ENCODE data around the gene ARL6IP4.

Gene ARL6IP4

DNA sequence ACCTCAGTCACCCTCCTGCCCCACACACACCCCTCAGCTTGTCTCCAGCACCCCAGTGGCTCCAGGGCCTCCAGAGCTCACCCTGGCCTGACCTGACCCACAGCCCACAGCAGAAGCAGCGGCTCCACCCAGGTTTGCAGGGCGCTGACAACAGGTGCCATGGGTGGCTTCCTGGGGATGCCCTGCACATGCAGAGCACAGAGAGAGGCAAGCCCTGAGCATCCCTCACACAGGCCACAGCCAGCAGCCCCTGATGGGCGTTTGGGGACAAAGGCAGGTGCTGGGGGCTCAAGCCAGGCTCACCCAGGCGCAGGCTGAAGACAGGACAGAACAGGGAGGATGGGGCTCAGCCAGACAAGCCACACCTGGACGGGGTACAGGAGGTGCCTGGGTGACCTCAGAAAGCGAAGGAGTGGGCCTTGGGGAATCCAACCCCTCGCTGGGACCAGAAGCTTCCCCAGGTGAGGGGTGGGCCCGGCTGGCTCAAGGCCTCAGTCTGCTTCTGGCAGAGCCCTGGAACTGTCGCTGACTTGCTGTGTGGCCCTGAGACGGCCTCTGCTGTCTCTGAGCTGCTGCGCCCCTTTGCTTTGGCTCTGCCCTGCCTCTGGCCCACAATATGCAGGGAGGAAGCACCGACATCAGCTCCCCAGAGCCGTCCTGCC is 10.6 kb downstream of the ARL6IP4 start:
- DNase-seq (ENCODE audit: low read depth in 2 of 2), result no peak

DNA sequence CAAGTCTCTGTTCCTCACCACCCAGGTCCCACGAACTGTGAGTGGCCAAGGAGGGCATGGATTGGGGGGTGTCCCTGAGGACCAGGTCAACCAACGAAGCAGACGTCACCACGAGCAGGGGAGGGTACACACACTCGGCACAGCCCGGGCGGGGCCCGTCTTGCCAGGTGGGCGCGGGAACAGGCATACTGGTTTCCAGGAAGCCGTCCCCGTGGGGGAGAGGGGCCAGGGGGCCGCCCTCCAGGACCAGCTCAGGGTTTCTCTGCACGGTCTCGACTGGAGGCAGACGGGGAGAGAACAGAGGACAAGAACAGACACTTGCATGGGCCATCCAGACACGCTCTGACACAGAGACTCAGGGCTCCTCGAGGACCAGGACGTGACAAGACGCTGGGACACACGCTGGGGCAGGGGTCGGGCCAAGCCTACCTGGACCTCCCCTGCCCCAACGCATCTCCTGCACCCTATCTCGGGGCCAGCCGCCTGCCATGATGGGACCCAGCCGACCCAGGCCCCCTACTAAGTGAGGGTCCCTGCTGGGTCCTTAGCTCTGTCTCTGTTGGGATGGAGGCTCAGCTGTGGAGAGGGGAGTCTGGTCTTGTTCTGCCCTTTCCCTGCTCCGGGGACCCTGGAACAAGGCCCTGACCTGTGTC is 11.3 kb downstream of the ARL6IP4 start:
- DNase-seq (ENCODE audit: low read depth in 2 of 2), result no peak

DNA sequence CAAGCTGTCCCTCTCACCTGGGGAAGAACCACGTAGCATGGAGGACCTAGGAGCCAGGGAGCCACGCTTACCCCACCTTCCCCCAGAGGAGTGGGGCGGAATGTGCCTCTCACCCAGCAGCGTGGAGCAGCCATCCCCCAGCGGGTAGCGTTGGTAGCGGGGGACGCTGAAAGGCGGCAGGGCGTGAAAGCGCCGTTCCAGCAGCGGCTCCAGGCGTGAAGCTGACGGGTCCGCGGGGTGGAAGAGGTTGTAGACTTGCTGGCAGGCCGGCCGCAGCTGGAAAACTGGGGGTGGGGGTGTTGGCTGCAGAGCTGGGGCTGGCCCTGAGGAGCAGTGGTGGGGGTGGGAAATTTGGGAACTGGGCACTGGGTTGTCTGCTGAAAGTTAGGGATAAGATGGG is 11.9 kb downstream of the ARL6IP4 start:
- no peak for DNase-seq (ENCODE audit: low read depth in 2 of 2)

DNA sequence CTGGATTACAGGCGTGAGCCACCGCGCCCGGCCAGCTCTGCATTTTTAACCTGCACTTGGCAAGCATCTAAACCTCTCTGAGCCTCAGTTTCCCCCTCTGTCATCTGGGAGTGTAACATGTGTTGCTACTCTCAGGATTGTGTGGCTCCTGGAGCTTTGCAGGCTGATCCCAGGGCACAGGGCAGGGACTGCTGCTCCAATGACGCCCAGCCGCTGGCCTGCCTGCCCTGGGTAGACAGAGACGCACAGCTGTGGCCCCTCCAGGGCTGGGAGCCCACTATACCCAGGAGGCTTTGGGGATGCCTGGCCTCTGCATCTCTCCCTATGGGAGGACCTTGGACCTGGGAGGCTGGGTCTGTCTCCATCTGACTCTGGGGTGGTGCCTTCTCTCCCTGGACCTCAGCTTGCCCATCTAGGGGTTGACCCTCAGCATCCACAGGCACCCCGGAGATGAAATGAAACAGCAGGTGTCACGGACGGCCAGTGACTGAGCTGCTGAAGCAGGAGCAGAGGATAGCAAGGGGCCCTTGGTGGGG is 13.7 kb downstream of the ARL6IP4 start:
- no peak for DNase-seq (ENCODE audit: low read depth in 2 of 2)

DNA sequence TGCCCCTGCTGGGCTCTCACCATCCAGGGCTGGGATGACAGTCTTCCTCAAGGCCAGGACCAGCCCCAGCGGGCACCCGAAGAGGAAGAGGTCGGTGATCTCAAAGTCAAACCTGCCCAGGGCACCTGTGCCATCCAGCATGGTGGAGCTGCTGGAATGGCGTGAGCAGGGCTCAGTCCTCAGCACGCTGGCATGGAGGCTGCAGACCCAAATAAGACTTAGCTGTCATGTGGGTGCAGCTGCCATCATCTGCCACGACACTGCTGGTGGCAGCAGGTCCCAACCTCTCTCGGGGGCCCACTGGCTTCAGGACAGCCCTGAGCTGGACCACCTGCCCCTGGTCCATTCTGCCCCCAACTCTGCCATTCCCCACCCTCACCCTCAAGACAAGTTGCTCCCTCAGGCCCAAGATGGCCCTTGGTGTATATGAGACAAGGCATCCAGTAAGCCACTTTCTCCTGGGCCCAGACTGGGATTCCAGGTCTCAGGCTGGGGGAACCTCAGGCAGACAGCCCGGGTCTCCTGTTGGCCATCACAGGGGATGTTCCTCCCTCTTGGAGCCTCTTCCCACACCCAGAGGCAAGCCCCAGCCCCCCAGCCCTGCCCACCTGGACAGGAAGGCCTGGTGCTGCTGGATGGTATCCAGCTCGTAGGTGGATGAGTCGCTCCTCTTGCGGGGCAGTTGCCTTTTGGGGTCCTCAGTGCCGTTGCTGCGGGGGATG is 14.5 kb downstream of the ARL6IP4 start:
- no peak for DNase-seq (ENCODE audit: low read depth in 2 of 2)

DNA sequence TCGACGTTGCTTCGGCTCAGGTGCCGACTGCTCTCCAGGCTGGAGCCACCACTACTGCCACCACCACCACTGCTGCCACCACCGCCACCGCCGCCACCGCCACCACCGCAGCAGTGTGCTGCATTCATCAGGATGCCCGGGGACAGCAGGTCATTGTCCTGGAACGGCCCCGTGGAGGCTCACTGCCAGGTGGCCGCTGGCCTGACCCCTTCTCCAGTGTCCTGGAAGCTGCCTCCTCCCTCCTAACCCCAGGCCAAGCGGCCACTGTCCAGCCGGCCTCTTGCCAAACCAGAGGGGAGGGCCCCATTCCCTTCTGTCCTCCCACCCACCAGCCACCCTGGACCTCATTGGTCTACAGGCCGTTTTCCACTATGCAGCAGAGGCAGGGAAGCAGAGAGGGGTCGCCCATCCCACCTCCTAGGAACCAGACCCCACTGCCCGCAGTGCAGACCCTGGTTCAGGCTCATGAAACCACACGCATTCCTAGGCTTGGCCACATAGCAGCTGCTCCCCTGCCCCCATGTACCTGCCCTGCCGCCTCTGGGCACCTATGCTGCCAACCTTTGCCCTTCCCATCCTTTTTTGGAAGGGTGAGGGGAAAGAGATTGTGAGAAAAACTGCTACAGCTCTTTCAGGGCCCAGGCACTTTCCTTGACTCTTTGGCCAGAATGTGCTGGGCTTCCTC is 15.2 kb downstream of the ARL6IP4 start:
- no peak for DNase-seq (ENCODE audit: low read depth in 2 of 2)

DNA sequence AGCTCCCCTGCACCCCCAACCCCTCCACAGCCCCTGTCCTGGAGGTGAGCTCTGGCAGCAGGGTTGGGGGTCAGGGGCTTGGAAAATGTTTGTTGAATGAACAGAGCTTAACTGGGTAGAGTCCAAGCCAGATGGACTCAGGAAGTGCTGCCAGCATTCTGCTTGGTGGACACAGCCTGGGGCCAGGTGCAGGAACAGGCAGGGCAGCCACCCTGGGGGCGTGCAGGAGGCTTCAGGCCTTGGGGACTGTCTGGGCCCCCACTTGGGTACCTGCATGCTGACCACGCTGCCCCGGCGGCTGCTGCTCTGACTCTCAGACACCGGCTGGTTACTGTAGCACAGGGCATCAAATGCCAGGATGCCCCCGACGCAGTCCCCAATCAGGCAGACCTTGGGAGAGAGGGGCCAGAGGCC is 15.7 kb downstream of the ARL6IP4 start:
- DNase-seq (ENCODE audit: low read depth in 2 of 2), result no peak

DNA sequence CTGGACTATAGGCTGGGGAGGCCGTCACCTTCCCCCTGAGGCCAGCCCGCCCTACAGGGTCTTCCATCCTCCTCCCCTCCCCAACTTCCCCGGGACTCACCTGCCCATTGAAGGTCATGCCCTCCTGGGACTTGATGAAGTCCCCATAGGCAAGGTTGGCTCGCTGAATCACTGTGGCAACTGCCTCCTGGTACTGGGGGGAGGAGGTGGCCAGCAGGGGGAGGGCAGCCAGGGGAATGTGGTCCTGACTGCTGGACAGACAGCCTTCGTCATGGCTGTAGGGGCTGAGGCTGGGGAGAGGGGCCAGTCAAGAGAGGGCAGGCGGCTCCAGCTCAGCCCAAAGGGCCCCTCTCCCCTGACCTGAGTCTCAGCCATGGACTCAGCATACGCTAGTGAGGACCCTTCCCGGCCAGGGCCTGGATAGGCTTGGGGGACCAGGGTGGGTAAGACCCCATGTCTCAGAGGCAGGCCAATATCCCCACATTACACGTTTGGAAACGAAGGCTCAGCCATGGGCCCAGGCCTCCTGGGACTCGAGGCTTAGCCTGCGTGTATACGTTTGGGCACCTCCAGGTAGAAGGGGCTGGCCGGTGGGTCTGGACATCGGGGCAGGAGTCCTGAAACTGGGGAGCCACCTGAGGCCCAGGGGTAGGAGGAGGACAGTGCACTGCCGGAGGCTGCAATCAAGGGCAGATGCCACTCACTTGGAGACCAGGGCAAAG is 16.3 kb downstream of the ARL6IP4 start:
- no peak for DNase-seq (ENCODE audit: low read depth in 2 of 2)

DNA sequence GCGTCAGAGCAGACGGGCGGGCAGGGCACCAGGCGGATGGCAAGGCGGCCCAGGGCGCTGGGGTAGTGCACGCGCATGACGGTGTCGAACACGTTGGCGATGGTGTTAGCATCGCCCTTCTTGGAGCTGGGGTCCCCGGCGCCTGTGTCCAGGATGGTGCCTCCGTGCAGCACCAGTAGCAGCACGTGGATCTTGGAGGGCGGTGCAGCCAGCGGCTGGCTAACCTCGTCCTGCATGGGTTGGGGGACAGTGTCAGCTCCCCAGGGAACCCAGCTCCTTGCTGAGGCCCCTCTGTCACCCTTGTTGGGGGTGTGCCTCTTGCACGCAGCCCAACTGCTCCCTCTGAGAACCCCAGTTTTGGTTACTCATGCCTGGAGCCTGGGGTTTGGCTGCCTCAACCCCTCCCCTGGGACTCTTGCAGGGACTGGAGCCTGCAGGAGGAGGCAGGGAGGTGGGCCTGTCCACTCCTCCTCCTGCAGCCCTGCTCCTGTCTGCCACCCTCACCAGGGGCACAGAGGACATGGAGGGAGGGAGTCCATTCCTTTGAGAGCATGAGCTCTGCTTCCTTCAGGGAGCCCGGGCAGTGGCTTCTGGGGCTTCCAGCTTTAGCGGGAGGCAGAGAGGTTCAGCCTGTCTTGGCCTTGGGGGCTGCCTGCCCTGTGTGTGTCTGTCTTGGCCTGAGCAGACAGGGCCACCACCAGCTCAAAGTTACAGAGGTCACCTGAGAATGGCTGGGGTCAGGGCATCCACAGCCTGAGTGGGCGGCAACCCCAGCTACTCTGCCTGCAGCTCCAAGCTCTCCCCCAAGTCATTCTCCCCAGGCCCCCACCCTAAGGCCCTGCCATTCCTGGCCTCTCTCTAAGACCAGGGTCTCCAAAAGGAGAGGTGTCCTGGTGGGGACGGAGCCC is 17.1 kb downstream of the ARL6IP4 start:
- DNase-seq (ENCODE audit: low read depth in 2 of 2), result no peak

DNA sequence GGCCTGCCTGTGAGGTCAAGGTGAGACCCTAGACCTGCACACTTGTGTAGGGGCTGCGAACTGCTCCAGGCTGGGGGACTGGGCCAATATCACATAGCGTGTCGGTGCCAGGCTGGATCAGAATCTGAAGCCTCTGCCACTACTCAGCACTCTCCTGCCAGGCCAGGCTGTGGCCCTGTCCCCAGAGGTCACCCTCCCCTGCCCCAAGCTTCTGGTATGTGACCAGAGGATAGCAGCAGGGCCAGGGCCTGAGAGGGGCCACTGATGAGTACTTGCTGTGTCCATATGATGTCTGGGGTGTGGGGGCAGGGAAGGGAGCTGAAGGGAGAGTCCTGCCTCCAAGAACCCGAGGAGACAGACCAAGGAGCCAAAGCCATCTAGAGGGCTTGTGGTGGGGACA is 17.8 kb downstream of the ARL6IP4 start:
- no peak for DNase-seq (ENCODE audit: low read depth in 2 of 2)

DNA sequence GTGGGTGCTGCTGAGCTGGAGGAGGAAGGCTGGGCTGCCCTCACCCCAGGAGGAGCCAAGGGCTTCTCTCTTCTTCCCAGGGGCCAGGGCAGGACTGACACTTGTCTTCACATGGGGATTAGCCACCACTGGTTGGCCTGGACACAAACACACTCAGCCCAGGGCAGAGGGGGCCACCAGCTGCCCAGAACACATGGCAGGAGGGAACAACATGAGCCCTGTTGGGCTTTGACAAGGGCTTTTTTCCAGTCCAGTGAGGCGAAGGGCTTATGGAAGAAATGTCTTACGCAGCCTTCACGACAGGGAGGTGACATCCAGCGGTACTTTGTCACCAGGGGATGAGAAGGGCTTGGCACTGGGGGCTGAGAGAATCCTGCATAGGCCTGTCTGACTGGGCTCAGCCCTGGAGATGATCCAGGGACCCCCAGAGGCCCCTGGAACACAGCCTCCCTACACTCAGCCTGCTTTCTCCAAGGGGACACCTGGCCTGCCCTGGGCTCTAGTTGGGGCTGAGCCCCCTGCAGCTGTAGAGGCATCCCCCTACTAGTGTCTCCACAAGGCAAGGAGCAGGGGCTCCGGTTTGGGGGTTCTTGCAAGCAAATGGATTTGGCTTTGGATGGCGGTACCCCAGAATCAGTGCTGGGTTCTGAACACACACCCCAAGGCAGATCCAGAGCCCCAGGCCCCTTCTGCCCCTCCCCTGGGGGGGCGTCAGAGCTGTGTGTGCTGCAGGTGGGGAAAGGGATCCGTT is 18.9 kb downstream of the ARL6IP4 start:
- no peak for DNase-seq (ENCODE audit: low read depth in 2 of 2)

DNA sequence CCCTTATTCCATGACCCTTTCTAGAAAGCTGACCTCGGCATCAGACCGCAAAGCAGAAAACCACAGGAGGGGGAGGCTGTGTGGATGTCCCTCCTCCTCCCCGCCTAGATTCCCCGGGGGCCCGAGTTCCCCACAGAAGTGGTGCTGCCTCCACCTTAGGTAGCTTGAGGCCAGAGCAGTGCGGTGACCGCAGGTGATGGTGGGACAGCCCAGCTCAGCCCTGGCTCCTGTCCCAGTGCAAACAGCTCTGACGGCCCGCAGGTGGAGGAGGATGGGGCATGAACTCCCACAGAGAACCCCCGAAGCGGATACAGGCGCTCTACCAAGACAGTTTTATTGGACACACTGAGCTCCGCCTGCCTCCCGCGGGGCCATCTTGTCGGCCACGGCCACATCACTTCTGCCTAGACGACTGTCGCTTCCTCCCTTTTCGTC is 19.5 kb downstream of the ARL6IP4 start:
- no peak for DNase-seq (ENCODE audit: low read depth in 2 of 2)

DNA sequence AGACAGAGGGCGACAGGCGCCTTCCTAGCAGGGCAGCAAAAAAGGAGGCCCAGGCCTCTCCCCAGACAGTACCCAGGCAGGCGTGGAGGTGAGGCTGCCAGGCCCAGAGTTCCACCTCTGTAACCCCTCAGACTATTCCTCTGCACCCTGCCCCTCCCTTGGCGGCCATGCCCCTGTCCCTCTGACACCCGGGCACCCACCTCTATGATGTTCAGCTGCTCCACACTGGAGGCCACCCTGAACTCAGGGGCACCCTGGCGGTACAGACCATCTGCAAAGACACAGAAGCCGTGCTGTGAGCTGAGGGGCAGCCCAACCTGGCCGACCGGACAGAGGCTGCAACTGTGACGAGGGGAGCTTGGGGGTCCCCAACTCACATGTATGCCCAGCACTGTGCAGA is 20.1 kb downstream of the ARL6IP4 start:
- no peak for DNase-seq (ENCODE audit: low read depth in 2 of 2)

DNA sequence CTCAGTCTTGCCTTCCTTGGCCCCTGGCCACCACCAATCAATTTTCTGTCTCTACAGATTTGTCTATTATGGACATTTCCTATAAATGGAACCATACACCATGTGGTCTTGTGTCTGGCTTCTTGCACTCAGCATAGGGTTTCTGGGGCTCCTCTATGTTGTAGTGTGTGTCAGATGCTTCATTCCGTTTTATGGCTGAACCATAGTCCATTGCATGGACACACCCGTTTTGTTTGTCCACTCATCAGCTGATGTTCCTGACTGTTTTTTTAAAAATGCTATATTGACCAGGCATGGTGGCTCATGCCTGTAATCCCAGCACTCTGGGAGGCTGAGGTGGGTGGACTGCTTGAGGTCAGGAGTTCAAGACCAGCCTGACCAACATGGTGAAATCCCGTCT is 21.0 kb downstream of the ARL6IP4 start:
- no peak for DNase-seq (ENCODE audit: low read depth in 2 of 2)

DNA sequence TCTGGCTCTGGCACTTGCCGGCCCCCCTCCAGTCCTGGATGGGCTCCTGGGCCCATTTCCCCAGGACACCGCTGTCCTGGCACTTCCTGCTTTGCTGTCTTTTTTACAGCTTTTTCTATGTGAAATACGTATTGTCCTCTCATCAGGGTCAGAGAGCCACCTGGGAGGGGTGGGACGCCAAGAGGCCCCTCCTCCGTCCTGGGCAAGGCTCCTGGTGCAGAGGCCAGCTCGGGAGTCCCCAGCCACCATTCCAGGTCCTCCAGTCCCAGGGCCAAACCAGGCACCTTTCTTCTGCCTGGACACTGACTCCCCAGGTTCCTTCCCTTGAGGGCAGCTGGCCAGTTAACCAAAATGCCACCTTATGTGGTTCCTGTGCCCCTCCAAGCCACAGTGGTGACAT is 22.8 kb downstream of the ARL6IP4 start:
- no peak for DNase-seq (ENCODE audit: low read depth in 2 of 2)

DNA sequence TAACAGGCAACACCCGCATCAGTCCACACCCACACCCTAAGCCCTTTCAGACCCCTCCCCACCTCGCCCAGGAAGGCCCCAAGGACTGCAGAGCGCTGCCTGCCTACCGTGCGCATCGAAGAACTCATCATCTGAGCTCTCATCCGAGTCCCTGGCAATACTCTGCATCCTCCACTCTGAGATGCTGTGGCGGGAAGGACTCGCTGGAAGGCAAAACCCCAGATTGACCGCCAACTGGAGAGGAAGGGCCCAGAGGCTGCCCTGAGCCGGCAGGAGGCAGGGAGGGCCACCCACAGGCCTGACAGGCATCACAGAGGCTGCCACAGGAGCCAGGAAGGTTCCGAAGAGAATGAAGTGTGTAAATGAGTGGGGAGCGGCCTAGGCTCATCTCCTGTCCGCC is 23.8 kb downstream of the ARL6IP4 start:
- no peak for DNase-seq (ENCODE audit: low read depth in 2 of 2)

DNA sequence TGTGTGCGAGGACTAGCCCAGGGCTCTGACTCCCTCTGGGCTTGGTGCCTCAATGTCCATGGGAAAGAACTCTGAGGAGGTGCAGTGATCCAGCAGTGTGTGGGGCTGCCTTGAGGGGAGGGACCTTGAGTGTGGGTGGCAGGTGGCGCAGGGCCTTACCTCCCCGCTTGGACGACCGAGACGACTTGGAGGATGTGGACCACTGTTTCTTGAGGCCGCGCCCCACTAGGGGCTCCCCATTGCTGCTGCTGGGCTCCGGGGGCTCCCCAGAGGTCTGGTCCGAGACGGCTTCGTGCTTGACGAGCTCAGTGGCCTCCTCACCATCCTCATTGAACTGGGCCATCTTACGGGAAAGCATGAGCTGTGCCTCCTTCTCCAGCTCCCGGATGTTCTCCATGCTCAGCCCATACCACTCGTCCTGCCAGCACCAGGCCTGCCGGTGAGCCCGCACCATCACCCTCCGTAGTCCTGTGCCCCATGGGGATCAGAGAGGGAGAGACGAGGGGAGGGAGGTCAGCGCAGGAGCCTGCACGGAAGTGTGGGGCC is 24.7 kb downstream of the ARL6IP4 start:
- DNase-seq (ENCODE audit: low read depth in 2 of 2), result no peak

DNA sequence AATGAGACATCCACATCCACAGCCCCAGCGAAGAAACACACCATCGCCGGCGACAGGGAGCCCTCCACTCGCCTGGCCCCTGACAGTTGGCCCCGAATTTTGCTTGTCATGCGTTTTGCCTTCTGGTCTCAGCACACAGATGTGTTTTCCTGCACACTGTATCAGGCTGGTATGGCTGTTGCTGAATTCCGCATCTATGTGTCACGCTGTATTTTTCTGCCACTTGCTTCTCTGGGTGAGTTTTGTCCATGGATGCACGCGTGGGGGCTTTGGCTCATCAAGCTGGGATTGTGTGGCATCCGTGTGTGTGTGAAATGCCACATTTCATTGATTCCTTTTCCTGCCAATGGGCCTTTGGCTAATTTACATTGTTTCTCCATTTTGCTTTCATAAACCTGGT is 26.5 kb downstream of the ARL6IP4 start:
- no peak for DNase-seq (ENCODE audit: low read depth in 2 of 2)

DNA sequence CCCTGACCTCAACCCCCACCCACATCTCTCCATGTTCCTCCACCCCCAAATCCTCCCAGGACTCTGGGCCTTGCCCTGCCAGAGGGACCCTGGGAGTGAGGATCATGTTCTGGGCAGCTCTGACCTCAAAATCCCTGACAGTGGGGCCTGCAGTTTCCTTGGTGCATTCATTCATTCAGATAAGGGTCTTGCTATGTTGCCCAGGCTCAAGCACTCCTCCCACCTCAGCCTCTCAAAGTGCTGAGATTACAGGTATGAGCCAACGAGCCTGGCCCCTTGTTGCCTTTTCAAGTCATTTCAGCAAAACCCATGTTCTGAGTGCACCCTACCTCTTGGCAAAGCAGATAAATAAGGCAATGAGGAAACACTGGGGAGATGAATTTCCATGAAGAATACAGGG is 29.6 kb downstream of the ARL6IP4 start:
- DNase-seq (ENCODE audit: low read depth in 2 of 2), result no peak

DNA sequence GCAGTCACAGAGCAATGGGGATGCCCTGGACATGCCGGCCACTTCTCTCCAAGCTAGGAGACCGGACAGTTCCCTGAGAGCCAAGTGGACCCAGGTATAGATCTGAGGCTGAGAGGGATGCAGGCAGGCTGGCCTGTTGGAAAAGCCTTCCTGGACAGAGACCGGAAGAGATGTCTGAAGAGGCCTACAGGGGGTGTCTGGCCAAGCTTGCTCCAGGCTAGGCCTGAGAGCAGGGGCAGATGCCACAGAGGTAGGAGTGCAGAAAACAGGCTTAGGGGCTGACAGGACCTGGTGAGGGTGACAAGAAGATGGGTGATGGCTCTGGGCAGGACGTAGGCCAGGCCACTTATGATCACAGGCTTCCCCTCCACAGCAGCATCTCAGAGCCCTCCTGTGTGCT is 30.2 kb downstream of the ARL6IP4 start:
- DNase-seq (ENCODE audit: low read depth in 2 of 2), result no peak

Measured in stimulated activated CD8-positive, alpha-beta memory T cell treated with anti-CD3 and anti-CD28 coated beads, Interleukin-2, amount 100 ng/mL, for 48 hours (primary cell).